GM23338 (cell line): ENCODE results near the gene VEZT. TPM values are rescaled to one million over a fixed set of nuclear protein-coding genes. Genes with fewer than 3 reads are reported as not detected.

Experiments
- ATAC-seq: fragments of 200-7000 bp; cut with Tn5 transposase; 3 replicates; pipeline ENCODE4 v1.9.1; 2020
- DNase-seq: peaks from one replicate; pipeline ENCODE4 v3.0.0-alpha.2; 2015; ENCODE audit warnings: low spot score
- H2AFZ ChIP-seq: fragments of 200-600 bp; sonication (generic); 2 replicates; pipeline ENCODE4 v1.8.0; 2016; ENCODE audit warnings: antibody characterized with exemption, mild to moderate bottlenecking, moderate library complexity
- H3F3A ChIP-seq: fragments of 200-600 bp; sonication (generic); replicated peaks from 2 replicates; pipeline ENCODE4 v1.8.0; 2017; ENCODE audit warnings: antibody characterized with exemption, mixed run types, low read depth
- H3K27ac ChIP-seq: fragments of 200-600 bp; sonication (generic); 2 replicates; pipeline ENCODE4 v1.6.1; 2016; ENCODE audit warnings: low read depth
- H3K27me3 ChIP-seq: fragments of 200-600 bp; sonication (generic); 2 replicates; pipeline ENCODE4 v1.8.0; 2016; ENCODE audit warnings: mild to moderate bottlenecking, mixed run types, moderate library complexity; ENCODE audit not compliant: insufficient read depth
- H3K36me3 ChIP-seq: fragments of 200-600 bp; sonication (generic); 2 replicates; pipeline ENCODE4 v1.8.0; 2016; ENCODE audit warnings: mild to moderate bottlenecking; ENCODE audit not compliant: insufficient read depth
- H3K4me1 ChIP-seq: fragments of 200-600 bp; sonication (generic); 2 replicates; pipeline ENCODE4 v1.8.0; 2016; ENCODE audit warnings: mild to moderate bottlenecking, moderate library complexity; ENCODE audit not compliant: insufficient read depth
- H3K4me2 ChIP-seq: fragments of 200-600 bp; sonication (generic); 2 replicates; pipeline ENCODE4 v1.7.1; 2017; ENCODE audit warnings: mixed run types
- H3K4me3 ChIP-seq: fragments of 200-600 bp; sonication (generic); 2 replicates; pipeline ENCODE4 v1.6.1; 2016; ENCODE audit warnings: mixed run types
- H3K79me2 ChIP-seq: fragments of 200-600 bp; sonication (generic); replicated peaks from 2 replicates; pipeline ENCODE4 v1.8.0; 2017; ENCODE audit warnings: mild to moderate bottlenecking; ENCODE audit not compliant: insufficient read depth
- H3K9me2 ChIP-seq: fragments of 200-600 bp; sonication (generic); 2 replicates; pipeline ENCODE4 v1.8.0; 2017; ENCODE audit not compliant: insufficient read depth
- H4K20me1 ChIP-seq: fragments of 200-600 bp; sonication (generic); replicated peaks from 2 replicates; pipeline ENCODE4 v1.8.0; 2017; ENCODE audit warnings: mild to moderate bottlenecking; ENCODE audit not compliant: insufficient read depth
- H3K27ac Mint-ChIP-seq: 2 replicates; pipeline ENCODE4 v1.8.0; 2020; ENCODE audit warnings: inconsistent platforms, mild to moderate bottlenecking, moderate library complexity, mixed read lengths
- H3K27me3 Mint-ChIP-seq: 3 replicates; pipeline ENCODE4 v1.8.0; 2022; ENCODE audit warnings: low read depth, mild to moderate bottlenecking, moderate library complexity, mixed read lengths, inconsistent platforms; ENCODE audit not compliant: insufficient read depth, poor library complexity
- H3K36me3 Mint-ChIP-seq: 3 replicates; pipeline ENCODE4 v1.8.0; 2021; ENCODE audit warnings: low read depth, mild to moderate bottlenecking, inconsistent platforms, moderate library complexity, mixed read lengths
- H3K4me1 Mint-ChIP-seq: 3 replicates; pipeline ENCODE4 v1.8.0; 2020; ENCODE audit warnings: mild to moderate bottlenecking, inconsistent platforms, mixed read lengths
- H3K4me3 Mint-ChIP-seq: 3 replicates; pipeline ENCODE4 v1.8.0; 2021; ENCODE audit warnings: moderate library complexity, mild to moderate bottlenecking, inconsistent platforms, mixed read lengths
- H3K9me3 Mint-ChIP-seq: 3 replicates; pipeline ENCODE4 v1.8.0; 2020; ENCODE audit warnings: moderate library complexity, mild to moderate bottlenecking, inconsistent platforms, mixed read lengths
- EZH2 ChIP-seq: fragments of 200-600 bp; sonication (generic); IDR thresholded peaks from one replicate; pipeline ENCODE4 v1.8.0; 2017; ENCODE audit warnings: antibody characterized with exemption, mild to moderate bottlenecking, low read depth; ENCODE audit not compliant: unreplicated experiment
- EZH2phosphoT487 ChIP-seq: fragments of 200-600 bp; sonication (generic); IDR thresholded peaks from one replicate; pipeline ENCODE4 v1.8.1; 2018; ENCODE audit warnings: antibody characterized with exemption; ENCODE audit not compliant: unreplicated experiment
- REST ChIP-seq: IDR thresholded peaks from one replicate; pipeline ENCODE4 v1.6.1; 2018; ENCODE audit warnings: antibody characterized with exemption; ENCODE audit not compliant: unreplicated experiment
- STAT1 ChIP-seq: IDR thresholded peaks from one replicate; pipeline ENCODE4 v1.6.1; 2016; ENCODE audit warnings: antibody characterized with exemption; ENCODE audit not compliant: unreplicated experiment
- ZNF114 ChIP-seq: fragments of 250-450 bp; sonication (Bioruptor Pico); IDR thresholded peaks from 2 replicates; pipeline ENCODE4 v1.5.0; 2020; ENCODE audit warnings: mild to moderate bottlenecking, moderate library complexity
- ZNF331 ChIP-seq: fragments of 250-450 bp; sonication (Bioruptor Pico); IDR thresholded peaks from 2 replicates; pipeline ENCODE4 v1.5.0; 2020; ENCODE audit warnings: low read depth, mild to moderate bottlenecking, moderate library complexity
- polyA plus RNA-seq: library from polyadenylated mRNA; unstranded; fragments of >200 nt; fragmentation: Nextera tagmentation; extraction: Ambion mirVana; gene quantifications from 2 replicates; pipeline ENCODE4 v1.2.1, GENCODE V29; 2016
- total RNA-seq: library from RNA; depleted of rRNA; stranded (reverse); fragments of >200 nt; shearing (Covaris generic); gene quantifications from 2 replicates; pipeline ENCODE4 v1.2.3, GENCODE V29; 2014
- TF ChIP-seq, protein P1 (sequence below): IDR thresholded peaks from 2 replicates; pipeline ENCODE4 v1.6.1; 2016; ENCODE audit warnings: antibody characterized with exemption

VEZT gene
- total and polyA plus RNA-seq, 2 experiments from 2014 or later, result 34.2 to 51.5 TPM

DNA sequence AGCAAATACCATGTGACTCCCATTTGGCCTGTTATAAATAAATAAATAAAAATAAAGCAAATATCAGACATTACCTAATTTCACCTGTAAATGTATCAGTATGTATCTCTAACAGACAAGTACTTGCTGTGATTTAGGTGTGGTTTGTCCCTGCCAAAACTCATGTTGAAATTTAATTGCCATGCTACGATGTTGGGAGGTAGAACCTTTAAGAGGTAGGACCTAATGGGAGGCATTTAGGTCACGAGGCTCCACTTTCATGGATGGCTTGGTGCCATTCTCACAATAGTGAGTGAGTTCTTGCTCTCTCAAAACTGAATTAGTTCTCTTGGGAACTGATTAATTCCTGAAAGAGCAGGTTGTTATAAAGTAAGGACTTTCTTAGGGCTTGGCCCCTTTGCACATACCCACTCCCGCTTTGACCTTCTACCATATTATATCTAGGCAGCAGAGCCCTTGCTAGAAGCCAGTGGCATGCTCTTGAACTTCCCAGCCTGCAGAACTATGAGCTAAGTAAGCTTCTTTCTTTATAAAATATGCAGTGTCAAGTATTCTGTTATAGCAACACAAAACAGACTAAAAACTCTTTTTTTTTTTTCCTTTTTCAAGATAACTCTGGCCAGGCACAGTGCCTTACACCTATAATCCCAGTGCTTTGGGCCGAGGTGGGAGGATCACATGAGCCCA, 26.0 kb downstream of the VEZT start (continued):
- TF ChIP-seq ZNF331 (CRISPR knock-in tag) (no peak), REST (no peak)

DNA sequence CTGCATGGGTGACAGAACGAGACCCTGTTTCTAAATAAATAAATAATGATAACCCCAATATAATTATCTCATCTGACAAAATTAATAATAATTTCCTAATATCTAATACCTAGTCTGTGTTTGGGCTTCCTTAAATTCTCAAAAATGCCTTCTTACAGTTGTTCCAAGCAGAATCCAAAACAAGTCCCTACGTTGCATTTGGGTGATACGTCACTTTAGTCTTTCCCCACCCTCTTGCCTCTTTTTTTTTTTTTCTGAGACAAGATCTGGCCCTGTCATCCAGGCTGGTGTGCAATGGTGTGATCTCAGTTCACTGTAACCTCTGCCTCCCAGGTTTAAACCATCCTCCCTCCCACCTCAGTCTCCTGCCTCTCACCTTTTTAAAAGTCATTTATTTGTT, 26.7 kb downstream of the VEZT start:
- H3K9me2 ChIP-seq, result no peaks in the 10 kb centered on the region
- H3K4me1 ChIP-seq, result peaks cover 7% of the 10 kb centered on the region; the same call in 1 of the 2 replicates
- no peaks in the 10 kb centered on the region for H3F3A ChIP-seq
- H3K4me2 ChIP-seq, result no peak overlapping the region
- no peak for TF ChIP-seq EZH2
- TF ChIP-seq, protein P1, sequence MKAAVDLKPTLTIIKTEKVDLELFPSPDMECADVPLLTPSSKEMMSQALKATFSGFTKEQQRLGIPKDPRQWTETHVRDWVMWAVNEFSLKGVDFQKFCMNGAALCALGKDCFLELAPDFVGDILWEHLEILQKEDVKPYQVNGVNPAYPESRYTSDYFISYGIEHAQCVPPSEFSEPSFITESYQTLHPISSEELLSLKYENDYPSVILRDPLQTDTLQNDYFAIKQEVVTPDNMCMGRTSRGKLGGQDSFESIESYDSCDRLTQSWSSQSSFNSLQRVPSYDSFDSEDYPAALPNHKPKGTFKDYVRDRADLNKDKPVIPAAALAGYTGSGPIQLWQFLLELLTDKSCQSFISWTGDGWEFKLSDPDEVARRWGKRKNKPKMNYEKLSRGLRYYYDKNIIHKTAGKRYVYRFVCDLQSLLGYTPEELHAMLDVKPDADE, result no peak
- no peak for TF ChIP-seq EZH2phosphoT487
- TF ChIP-seq STAT1, result no peak
- H3K27ac ChIP-seq, result no peak overlapping the region
- H3K36me3 ChIP-seq, result no peaks in the 10 kb centered on the region
- no peak for ATAC-seq
- H3K4me3 ChIP-seq, result no peak overlapping the region
- H3K9me3 Mint-ChIP-seq, result no peaks in the 10 kb centered on the region
- H2AFZ ChIP-seq, result no peak overlapping the region
- no peaks in the 10 kb centered on the region for H3K27me3 ChIP-seq
- H3K27ac Mint-ChIP-seq, result 0 out of 2 replicates have a peak overlapping the region, but pooled peaks have one; percentile 62
- peaks cover 5% of the 10 kb centered on the region for H3K4me1 Mint-ChIP-seq
- no peak overlapping the region for H3K4me3 Mint-ChIP-seq
- peaks cover 98% of the 10 kb centered on the region for H3K79me2 ChIP-seq
- DNase-seq, result no peak
- peaks cover 23% of the 10 kb centered on the region for H4K20me1 ChIP-seq
- peaks cover 31% of the 10 kb centered on the region; the same call in 2 of the 3 replicates for H3K36me3 Mint-ChIP-seq
- H3K27me3 Mint-ChIP-seq, result peaks cover 3% of the 10 kb centered on the region

GRCh38 chr12:95248095-95248494, 30.5 kb downstream of the VEZT start:
- Mint-ChIP-seq H3K4me3 (no peak overlapping the region), H3K27ac (no peak overlapping the region)
- no peak for TF ChIP-seq ZNF114
- TF ChIP-seq, protein P1, result no peak

More at GRCh38 chr12:95248095-95248494, 30.5 kb downstream of the VEZT start:
- Mint-ChIP-seq H3K4me1 (peaks cover 6% of the 10 kb centered on the region), H3K27me3 (peaks cover 3% of the 10 kb centered on the region), H3K36me3 (peaks cover 26% of the 10 kb centered on the region), H3K9me3 (no peaks in the 10 kb centered on the region)
- Histone ChIP-seq H3K4me1 (peaks cover 7% of the 10 kb centered on the region; the same call in 1 of the 2 replicates), H3K27ac (no peak overlapping the region), H3K27me3 (no peaks in the 10 kb centered on the region), H4K20me1 (peaks cover 24% of the 10 kb centered on the region), H3F3A (no peaks in the 10 kb centered on the region), H3K4me3 (no peak overlapping the region), H3K9me2 (no peaks in the 10 kb centered on the region), H3K36me3 (no peaks in the 10 kb centered on the region), H3K4me2 (no peak overlapping the region), H2AFZ (no peak overlapping the region), H3K79me2 (peaks cover 87% of the 10 kb centered on the region)
- DNase-seq, result no peak
- ATAC-seq, result no peak
